Measurements from ENCODE around the gene C4orf33. TPM values are rescaled to one million over a fixed set of nuclear protein-coding genes. Genes with fewer than 3 reads are reported as not detected.

C4orf33 gene
- polyA plus RNA-seq, 1 donor (not counting 4 experiments of a cell fraction or from before 2014, with no cell fraction given): 25.7 TPM

DNA sequence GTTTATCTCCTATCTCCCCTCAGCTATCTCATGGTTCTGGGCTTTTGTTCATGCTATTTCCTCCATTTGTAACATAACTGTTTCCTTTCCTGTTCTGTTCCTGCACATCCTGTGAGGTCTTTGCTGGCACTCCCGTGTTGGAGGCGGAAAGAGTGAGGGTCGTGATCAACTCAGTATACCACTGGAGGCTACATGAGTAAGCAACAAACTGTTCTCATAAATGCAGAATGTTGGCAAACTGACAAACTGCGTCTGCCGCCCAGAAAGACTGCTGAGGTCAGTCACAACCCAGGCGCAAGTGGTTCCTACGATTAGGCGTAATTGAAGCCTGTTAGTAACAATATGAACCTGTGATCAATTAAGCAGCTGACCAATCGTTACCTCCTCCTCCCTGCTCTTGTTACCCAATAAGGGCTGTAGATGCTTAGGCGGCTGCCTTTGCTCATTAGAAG, 48.8 kb downstream of the C4orf33 start:
- dilution Hi-C loops (cut with MboI; ENCODE audit: extremely low pct_ligation_motif_present, low sequenced_read_pairs): no loop called here
- Histone ChIP-seq H3K36me3 (ENCODE audit: control insufficient read depth in 2 of 2, extremely low read depth in 1 of 2, insufficient read depth in 2 of 2, low read length in 2 of 2) (no peaks in the 10 kb centered on the region), H4K20me1 (ENCODE audit: control insufficient read depth, extremely low read depth, insufficient read depth, low read length) (no peaks in the 10 kb centered on the region), H3K79me2 (ENCODE audit: control insufficient read depth, insufficient read depth, low read length) (no peaks in the 10 kb centered on the region), H3K9ac (ENCODE audit: control insufficient read depth, extremely low read depth, insufficient read depth, low read length) (no peak overlapping the region), H3K9me1 (ENCODE audit: control insufficient read depth, extremely low read depth, insufficient read depth, low read length) (no peaks in the 10 kb centered on the region), H3K4me1 (ENCODE audit: control insufficient read depth, extremely low read depth, insufficient read depth, low read length) (no peaks in the 10 kb centered on the region), H3K27me3 (ENCODE audit: control insufficient read depth, extremely low read depth, insufficient read depth, low read length) (no peaks in the 10 kb centered on the region), H2AFZ (ENCODE audit: control insufficient read depth, low read length) (no peak overlapping the region), H3K9me3 (ENCODE audit: control insufficient read depth, low read depth, low read length) (no peaks in the 10 kb centered on the region), H3K4me2 (ENCODE audit: control insufficient read depth, extremely low read depth, insufficient read depth, low read depth, low read length) (no peak overlapping the region), H3K27ac (ENCODE audit: control insufficient read depth, insufficient read depth, low read length) (no peak overlapping the region), H3K4me3 (ENCODE audit: control insufficient read depth in 2 of 3, extremely low read depth in 1 of 3, insufficient read depth in 2 of 3, low read depth in 1 of 3, low read length in 3 of 3) (no peak overlapping the region)
- TF ChIP-seq, protein P1, sequence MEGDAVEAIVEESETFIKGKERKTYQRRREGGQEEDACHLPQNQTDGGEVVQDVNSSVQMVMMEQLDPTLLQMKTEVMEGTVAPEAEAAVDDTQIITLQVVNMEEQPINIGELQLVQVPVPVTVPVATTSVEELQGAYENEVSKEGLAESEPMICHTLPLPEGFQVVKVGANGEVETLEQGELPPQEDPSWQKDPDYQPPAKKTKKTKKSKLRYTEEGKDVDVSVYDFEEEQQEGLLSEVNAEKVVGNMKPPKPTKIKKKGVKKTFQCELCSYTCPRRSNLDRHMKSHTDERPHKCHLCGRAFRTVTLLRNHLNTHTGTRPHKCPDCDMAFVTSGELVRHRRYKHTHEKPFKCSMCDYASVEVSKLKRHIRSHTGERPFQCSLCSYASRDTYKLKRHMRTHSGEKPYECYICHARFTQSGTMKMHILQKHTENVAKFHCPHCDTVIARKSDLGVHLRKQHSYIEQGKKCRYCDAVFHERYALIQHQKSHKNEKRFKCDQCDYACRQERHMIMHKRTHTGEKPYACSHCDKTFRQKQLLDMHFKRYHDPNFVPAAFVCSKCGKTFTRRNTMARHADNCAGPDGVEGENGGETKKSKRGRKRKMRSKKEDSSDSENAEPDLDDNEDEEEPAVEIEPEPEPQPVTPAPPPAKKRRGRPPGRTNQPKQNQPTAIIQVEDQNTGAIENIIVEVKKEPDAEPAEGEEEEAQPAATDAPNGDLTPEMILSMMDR (optimal IDR thresholded peaks at IDR 0.05 in 1 of 3, IDR thresholded peaks at IDR 0.05 in 1 of 3, conservative IDR thresholded peaks at IDR 0.05 in 1 of 3; ENCODE audit: extremely low read depth in 1 of 3, insufficient read depth in 2 of 3, low read length in 3 of 3): no peak
- no peak for TF ChIP-seq EZH2 (IDR thresholded peaks at IDR 0.05; ENCODE audit: low read length)
- DNase-seq (ENCODE audit: low read depth, low spot score) (no peak), FAIRE-seq (no peak)

DNA sequence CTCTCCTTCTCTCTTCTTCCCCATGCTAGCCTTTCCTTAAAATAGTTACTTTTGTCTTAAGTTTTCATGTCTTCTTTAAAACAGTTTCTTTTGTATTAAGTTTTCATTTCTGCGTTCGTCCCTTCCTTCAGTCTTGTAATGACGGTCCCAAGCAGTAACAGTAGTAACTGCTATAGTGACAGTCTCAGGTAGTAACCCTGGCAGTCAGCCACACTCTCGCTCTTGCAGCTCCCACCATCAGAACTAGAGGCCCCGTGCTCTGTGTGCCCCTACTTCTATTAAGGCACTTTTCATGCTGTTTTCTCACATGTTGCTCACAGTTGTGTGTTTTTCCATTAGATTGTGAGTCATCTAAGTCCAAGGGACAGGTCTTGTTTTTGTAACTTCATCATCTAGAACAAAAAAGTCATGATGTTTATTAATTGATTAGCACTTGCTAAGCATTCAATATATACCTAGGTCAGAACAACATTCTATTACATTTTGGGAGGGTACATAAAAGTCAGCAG, 49.3 kb downstream of the C4orf33 start:
- no peaks in the 10 kb centered on the region for H3K27me3 ChIP-seq (ENCODE audit: control insufficient read depth, extremely low read depth, insufficient read depth, low read length)

More for the DNA sequence above, 49.3 kb downstream of the C4orf33 start:
- H3K4me1 ChIP-seq (ENCODE audit: control insufficient read depth, extremely low read depth, insufficient read depth, low read length): no peaks in the 10 kb centered on the region
- H3K9me1 ChIP-seq (ENCODE audit: control insufficient read depth, extremely low read depth, insufficient read depth, low read length): no peaks in the 10 kb centered on the region
- H3K4me2 ChIP-seq (ENCODE audit: control insufficient read depth, extremely low read depth, insufficient read depth, low read depth, low read length): no peak overlapping the region
- H2AFZ ChIP-seq (ENCODE audit: control insufficient read depth, low read length): no peak overlapping the region
- TF ChIP-seq EZH2 (IDR thresholded peaks at IDR 0.05; ENCODE audit: low read length): no peak
- TF ChIP-seq, protein P1 (optimal IDR thresholded peaks at IDR 0.05 in 1 of 3, IDR thresholded peaks at IDR 0.05 in 1 of 3, conservative IDR thresholded peaks at IDR 0.05 in 1 of 3; ENCODE audit: extremely low read depth in 1 of 3, insufficient read depth in 2 of 3, low read length in 3 of 3): no peak
- no peak overlapping the region for H3K9ac ChIP-seq (ENCODE audit: control insufficient read depth, extremely low read depth, insufficient read depth, low read length)
- no peak for DNase-seq (ENCODE audit: low read depth, low spot score)
- H3K27ac ChIP-seq (ENCODE audit: control insufficient read depth, insufficient read depth, low read length): no peak overlapping the region
- no peaks in the 10 kb centered on the region for H3K36me3 ChIP-seq (ENCODE audit: control insufficient read depth in 2 of 2, extremely low read depth in 1 of 2, insufficient read depth in 2 of 2, low read length in 2 of 2)
- no peak for FAIRE-seq
- dilution Hi-C loops (cut with MboI; ENCODE audit: extremely low pct_ligation_motif_present, low sequenced_read_pairs): no loop called here
- H3K79me2 ChIP-seq (ENCODE audit: control insufficient read depth, insufficient read depth, low read length): no peaks in the 10 kb centered on the region
- H4K20me1 ChIP-seq (ENCODE audit: control insufficient read depth, extremely low read depth, insufficient read depth, low read length): no peaks in the 10 kb centered on the region
- no peak overlapping the region for H3K4me3 ChIP-seq (ENCODE audit: control insufficient read depth in 2 of 3, extremely low read depth in 1 of 3, insufficient read depth in 2 of 3, low read depth in 1 of 3, low read length in 3 of 3)
- no peaks in the 10 kb centered on the region for H3K9me3 ChIP-seq (ENCODE audit: control insufficient read depth, low read depth, low read length)

Data from keratinocyte (primary cell).